Measurements from ENCODE around the gene FUBP1.
"Not testable (repeated sequence)": the region's sequence is repeated elsewhere in the genome, so short reads cannot be mapped to it uniquely, and the experiment has no call there.

FUBP1 gene

DNA sequence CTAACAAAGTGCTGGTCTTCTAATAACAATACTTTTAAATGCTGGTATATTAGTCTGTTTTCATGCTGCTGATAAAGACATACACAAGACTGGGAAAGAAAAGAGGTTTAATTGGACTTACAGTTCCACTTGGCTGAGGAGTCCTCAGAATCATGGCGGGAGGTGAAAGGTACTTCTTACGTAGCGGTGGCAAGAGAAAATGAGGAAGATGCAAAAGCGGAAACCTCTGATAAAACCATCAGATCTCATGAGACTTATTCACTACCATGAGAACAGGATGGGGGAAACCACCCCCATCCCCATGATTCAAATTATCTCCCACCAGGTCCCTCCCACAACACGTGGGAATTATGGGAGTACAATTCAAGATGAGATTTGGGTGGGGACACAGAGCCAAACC lies 60.0 kb downstream of the FUBP1 start:
- H3K9me3 ChIP-seq (ENCODE audit: low read length); H3K4me3 ChIP-seq (ENCODE audit: low read length); H3K4me1 ChIP-seq (ENCODE audit: insufficient read depth, low read length); H2AFZ ChIP-seq (ENCODE audit: low read depth, low read length); H3K27me3 ChIP-seq (ENCODE audit: insufficient read depth, low read length); H3K36me3 ChIP-seq (ENCODE audit: insufficient read depth, low read length): not testable (repeated sequence)

DNA sequence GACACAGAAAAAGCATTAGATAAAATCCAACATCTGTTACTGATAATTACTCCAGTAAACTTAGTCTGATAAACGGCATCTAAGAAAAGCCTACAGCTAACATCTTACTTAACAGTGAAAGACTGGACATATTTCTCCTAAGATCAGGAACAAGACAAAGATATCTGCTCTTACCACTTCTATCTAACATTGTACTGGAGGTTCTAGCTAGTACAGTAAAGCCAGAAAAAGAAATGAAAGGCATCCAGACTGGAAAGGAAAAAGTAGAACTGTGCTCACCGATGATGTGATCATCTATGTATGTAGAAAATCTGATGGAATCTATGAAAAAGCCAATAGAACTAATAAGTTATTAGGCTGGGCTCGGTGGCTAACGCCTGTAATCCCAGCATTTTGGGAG lies 68.8 kb downstream of the FUBP1 start:
- Histone ChIP-seq H2AFZ (ENCODE audit: low read depth, low read length) (no peak overlapping the region), H3K27me3 (ENCODE audit: insufficient read depth, low read length) (no peaks in the 10 kb centered on the region), H3K4me3 (ENCODE audit: low read length) (no peak overlapping the region), H3K4me1 (ENCODE audit: insufficient read depth, low read length) (no peaks in the 10 kb centered on the region), H3K36me3 (ENCODE audit: insufficient read depth, low read length) (no peaks in the 10 kb centered on the region), H3K9me3 (ENCODE audit: low read length) (no peaks in the 10 kb centered on the region)

DNA sequence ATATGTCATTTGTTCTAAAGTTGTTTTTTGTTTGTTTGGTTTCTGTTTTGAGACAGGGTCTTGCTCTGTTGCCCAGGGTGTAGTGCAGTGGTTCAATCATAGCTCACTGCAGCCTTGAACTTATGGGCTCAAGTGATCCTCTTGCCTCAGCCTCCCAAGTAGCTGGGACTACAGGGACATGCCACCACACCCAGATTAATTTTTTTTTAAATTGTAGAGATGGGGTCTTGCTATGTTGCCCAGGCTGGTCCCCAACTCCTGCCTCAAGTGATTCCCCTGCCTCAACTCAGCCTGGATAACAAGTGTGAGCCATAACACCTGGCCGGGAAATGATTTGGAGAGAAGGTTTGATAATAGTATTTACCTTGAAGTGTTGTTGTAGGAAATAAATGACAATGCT lies 72.2 kb downstream of the FUBP1 start:
- Histone ChIP-seq H2AFZ (ENCODE audit: low read depth, low read length) (no peak overlapping the region), H3K9me3 (ENCODE audit: low read length) (no peaks in the 10 kb centered on the region), H3K36me3 (ENCODE audit: insufficient read depth, low read length) (no peaks in the 10 kb centered on the region), H3K4me1 (ENCODE audit: insufficient read depth, low read length) (no peaks in the 10 kb centered on the region), H3K4me3 (ENCODE audit: low read length) (no peak overlapping the region), H3K27me3 (ENCODE audit: insufficient read depth, low read length) (no peaks in the 10 kb centered on the region)

DNA sequence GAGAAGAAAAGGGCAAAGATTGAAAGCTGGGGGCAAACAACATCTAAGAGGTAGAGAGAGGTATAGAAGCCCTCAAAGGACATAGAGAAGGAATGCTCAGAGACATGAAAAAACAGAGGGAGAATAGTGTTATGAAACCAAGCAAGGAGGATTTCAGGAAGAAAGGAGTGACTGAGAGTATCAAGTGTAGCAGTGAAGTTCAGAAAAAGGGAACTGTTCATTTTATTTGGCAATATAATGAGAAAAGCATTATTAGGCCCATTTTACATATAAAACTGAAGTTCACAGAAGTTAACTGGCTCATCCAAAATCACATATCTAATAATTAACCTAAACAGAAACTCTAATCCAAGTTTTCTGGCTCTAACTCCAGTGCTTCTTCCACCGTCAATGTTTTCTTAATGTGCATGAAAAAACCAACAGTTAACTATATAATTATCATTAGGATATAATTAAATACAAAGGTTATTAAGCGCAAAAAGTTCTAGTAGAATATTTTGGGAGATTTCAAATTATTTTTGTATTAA lies 72.8 kb downstream of the FUBP1 start:
- no peaks in the 10 kb centered on the region for H3K9me3 ChIP-seq (ENCODE audit: low read length)
- H3K27me3 ChIP-seq (ENCODE audit: insufficient read depth, low read length) = no peaks in the 10 kb centered on the region
- H2AFZ ChIP-seq (ENCODE audit: low read depth, low read length) = no peak overlapping the region
- H3K4me1 ChIP-seq (ENCODE audit: insufficient read depth, low read length) = no peaks in the 10 kb centered on the region
- H3K36me3 ChIP-seq (ENCODE audit: insufficient read depth, low read length) = no peaks in the 10 kb centered on the region
- H3K4me3 ChIP-seq (ENCODE audit: low read length) = no peak overlapping the region

DNA sequence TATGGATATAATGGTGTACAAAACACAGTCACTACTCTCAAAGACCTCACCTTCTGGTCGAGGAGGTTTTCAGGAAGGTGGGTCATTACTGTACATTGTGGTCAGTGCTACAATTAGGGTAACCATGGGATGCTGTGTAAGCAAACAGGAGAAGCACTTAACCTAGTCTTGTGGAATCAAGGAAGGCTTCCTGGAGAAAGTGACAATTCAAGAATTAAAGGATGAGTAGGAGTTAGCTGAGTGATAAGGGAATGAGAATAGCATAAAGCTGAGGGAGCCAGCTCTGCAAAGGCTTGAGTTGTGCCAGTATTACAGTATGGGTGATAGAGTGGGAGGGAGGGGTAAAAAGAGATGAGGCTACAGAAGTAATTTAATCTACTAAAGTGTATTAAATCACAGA lies 73.3 kb downstream of the FUBP1 start:
- no peak overlapping the region for H3K4me3 ChIP-seq (ENCODE audit: low read length)
- H3K9me3 ChIP-seq (ENCODE audit: low read length) = no peaks in the 10 kb centered on the region
- H2AFZ ChIP-seq (ENCODE audit: low read depth, low read length) = no peak overlapping the region
- H3K27me3 ChIP-seq (ENCODE audit: insufficient read depth, low read length) = no peaks in the 10 kb centered on the region
- H3K36me3 ChIP-seq (ENCODE audit: insufficient read depth, low read length) = no peaks in the 10 kb centered on the region
- no peaks in the 10 kb centered on the region for H3K4me1 ChIP-seq (ENCODE audit: insufficient read depth, low read length)

DNA sequence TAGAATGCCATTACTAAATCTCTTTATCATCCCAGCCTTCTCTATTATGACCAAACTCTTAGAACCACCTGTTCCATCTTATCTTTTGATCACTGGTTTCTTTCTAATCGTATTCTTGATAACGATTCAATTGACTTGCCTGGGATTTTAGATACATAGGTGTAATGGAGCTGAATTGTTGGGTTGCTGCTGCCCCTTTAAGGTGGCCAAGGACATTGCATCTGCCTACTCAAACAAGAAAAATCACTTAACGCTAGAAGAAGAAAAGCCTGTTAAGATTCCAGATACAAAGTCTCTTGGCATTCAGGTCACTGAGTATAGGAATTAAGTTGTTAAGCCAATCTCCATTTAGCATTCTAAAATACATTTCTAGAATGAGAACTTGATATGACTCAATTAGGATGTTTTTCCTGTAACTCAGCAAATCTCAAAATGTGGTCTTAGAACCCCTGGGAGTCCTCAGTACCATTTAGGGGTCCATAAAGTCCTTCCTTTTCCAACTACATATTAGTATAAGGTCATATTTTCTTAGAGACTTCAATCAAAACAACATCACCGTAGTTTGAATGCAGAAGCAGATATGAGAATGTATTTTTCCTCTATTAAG lies 78.1 kb downstream of the FUBP1 start:
- Histone ChIP-seq H3K4me1 (ENCODE audit: insufficient read depth, low read length) (no peaks in the 10 kb centered on the region), H3K9me3 (ENCODE audit: low read length) (no peaks in the 10 kb centered on the region), H2AFZ (ENCODE audit: low read depth, low read length) (peak overlapping the region; percentile 37), H3K36me3 (ENCODE audit: insufficient read depth, low read length) (no peaks in the 10 kb centered on the region), H3K27me3 (ENCODE audit: insufficient read depth, low read length) (no peaks in the 10 kb centered on the region), H3K4me3 (ENCODE audit: low read length) (no peak overlapping the region)

DNA sequence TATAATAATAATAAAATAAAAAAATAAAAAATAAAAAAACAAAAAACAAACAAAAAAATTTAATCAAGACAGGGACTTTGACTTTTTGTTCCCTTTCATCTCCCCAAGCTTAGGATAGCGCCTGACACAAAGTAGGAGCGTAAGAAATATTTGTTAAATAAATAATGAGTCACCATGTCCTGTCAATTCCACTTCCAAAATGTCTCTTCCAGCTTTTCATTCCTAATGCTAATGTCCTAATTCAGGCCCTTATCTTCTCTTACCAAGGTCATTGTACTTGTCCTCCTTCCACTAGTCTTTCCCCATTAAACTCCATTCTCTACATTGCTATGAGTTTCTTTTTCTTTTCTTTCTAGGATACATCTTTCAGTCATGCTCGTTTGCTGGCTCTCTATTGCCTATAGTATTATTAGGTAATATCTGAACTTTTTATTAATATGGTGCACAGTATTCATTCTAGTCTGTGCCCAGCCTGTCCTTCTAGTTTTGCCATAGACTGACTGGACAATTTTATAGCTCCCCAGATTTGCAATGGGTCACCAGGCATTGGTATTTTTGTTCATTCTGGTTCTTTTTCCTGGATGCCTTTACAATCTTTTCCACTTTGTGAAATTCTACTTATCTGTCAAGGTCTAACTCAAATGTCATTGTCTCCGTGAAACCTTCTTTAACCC lies 79.1 kb downstream of the FUBP1 start:
- Histone ChIP-seq H2AFZ (ENCODE audit: low read depth, low read length) (no peak overlapping the region), H3K27me3 (ENCODE audit: insufficient read depth, low read length) (no peaks in the 10 kb centered on the region), H3K4me1 (ENCODE audit: insufficient read depth, low read length) (no peaks in the 10 kb centered on the region)

More for the DNA sequence above, 79.1 kb downstream of the FUBP1 start:
- H3K9me3 ChIP-seq (ENCODE audit: low read length) = no peaks in the 10 kb centered on the region
- no peak overlapping the region for H3K4me3 ChIP-seq (ENCODE audit: low read length)
- no peaks in the 10 kb centered on the region for H3K36me3 ChIP-seq (ENCODE audit: insufficient read depth, low read length)

All from neuron (in vitro differentiated cells).